B cell (primary cell): ENCODE measurements around the gene TNFAIP8L1.

ENCODE experiments used
- EZH2 ChIP-seq: IDR thresholded peaks from 2 replicates; pipeline ENCODE4 v1.6.1; 2012; ENCODE audit warnings: borderline replicate concordance, low read depth, mild to moderate bottlenecking, moderate library complexity, low read length; ENCODE audit not compliant: insufficient read depth, poor library complexity, severe bottlenecking
- TF ChIP-seq, protein P1 (sequence below): fragments of 200-600 bp; IDR thresholded peaks from one replicate; pipeline ENCODE4 v1.8.0; 2022; ENCODE audit warnings: antibody characterized with exemption, mild to moderate bottlenecking

GRCh38 chr19:4597975-4598671, 41.2 kb upstream of the TNFAIP8L1 start:
- TF ChIP-seq, protein P1, sequence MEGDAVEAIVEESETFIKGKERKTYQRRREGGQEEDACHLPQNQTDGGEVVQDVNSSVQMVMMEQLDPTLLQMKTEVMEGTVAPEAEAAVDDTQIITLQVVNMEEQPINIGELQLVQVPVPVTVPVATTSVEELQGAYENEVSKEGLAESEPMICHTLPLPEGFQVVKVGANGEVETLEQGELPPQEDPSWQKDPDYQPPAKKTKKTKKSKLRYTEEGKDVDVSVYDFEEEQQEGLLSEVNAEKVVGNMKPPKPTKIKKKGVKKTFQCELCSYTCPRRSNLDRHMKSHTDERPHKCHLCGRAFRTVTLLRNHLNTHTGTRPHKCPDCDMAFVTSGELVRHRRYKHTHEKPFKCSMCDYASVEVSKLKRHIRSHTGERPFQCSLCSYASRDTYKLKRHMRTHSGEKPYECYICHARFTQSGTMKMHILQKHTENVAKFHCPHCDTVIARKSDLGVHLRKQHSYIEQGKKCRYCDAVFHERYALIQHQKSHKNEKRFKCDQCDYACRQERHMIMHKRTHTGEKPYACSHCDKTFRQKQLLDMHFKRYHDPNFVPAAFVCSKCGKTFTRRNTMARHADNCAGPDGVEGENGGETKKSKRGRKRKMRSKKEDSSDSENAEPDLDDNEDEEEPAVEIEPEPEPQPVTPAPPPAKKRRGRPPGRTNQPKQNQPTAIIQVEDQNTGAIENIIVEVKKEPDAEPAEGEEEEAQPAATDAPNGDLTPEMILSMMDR, result no peak
- TF ChIP-seq EZH2, result no peak
